HUES6 (cell line): ENCODE measurements around the gene ZKSCAN5.
"Not testable (repeated sequence)": the region's sequence is repeated elsewhere in the genome, so short reads cannot be mapped to it uniquely, and the experiment has no call there.

ENCODE experiments used
- H3K27ac ChIP-seq: 2 replicates; pipeline ENCODE4 v1.7.0; 2013; ENCODE audit warnings: low read depth, mild to moderate bottlenecking, low read length, inconsistent platforms
- H3K27me3 ChIP-seq: 2 replicates; pipeline ENCODE4 v1.6.1; 2013; ENCODE audit warnings: low read length; ENCODE audit not compliant: control insufficient read depth, insufficient read depth
- H3K36me3 ChIP-seq: 2 replicates; pipeline ENCODE4 v1.6.1; 2013; ENCODE audit warnings: low read length; ENCODE audit not compliant: control insufficient read depth, insufficient read depth
- H3K4me1 ChIP-seq: 2 replicates; pipeline ENCODE4 v1.6.1; 2013; ENCODE audit warnings: low read length; ENCODE audit not compliant: control insufficient read depth, insufficient read depth
- H3K4me3 ChIP-seq: 2 replicates; pipeline ENCODE4 v1.5.1; 2013; ENCODE audit warnings: low read depth, low read length
- H3K9ac ChIP-seq: one replicate; pipeline ENCODE4 v1.6.1; 2013; ENCODE audit warnings: mild to moderate bottlenecking, low read length
- H3K9me3 ChIP-seq: 2 replicates; pipeline ENCODE4 v1.6.1; 2013; ENCODE audit warnings: low read depth, low read length; ENCODE audit not compliant: control insufficient read depth, insufficient read depth

Gene ZKSCAN5

DNA sequence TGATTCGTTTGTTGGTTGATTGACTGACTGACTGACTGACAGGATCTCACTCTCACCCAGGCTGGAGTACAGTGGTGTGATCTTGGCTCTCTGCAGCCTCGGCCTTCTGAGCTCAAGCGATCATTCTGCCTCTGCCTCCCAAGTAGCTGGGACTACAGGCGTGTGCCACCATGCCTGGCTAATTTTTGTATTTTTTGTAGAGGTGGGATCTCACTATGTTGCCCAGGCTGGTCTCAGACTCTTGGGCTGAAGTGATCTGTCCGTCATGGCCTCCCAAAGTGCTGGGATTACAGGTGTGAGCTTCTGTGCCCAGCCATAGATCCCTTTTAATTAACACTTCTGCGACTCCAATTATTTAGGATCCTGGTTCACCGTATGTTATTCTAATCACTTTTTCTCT lies 64.3 kb downstream of the ZKSCAN5 start:
- not testable (repeated sequence) for H3K9ac ChIP-seq, H3K9me3 ChIP-seq, H3K27ac ChIP-seq, H3K4me3 ChIP-seq, H3K4me1 ChIP-seq, H3K27me3 ChIP-seq
- peaks cover 82% of the 10 kb centered on the region for H3K36me3 ChIP-seq

GRCh38 chr7:99571768-99572167 lies 67.3 kb downstream of the ZKSCAN5 start:
- Histone ChIP-seq H3K27ac (no peak overlapping the region), H3K27me3 (no peaks in the 10 kb centered on the region), H3K36me3 (peaks cover 60% of the 10 kb centered on the region), H3K4me3 (no peak overlapping the region), H3K4me1 (peaks cover 7% of the 10 kb centered on the region; the same call in 1 of the 2 replicates), H3K9me3 (no peaks in the 10 kb centered on the region), H3K9ac (no peak overlapping the region)

GRCh38 chr7:99573257-99573656 lies 68.8 kb downstream of the ZKSCAN5 start:
- H3K36me3 ChIP-seq: peaks cover 56% of the 10 kb centered on the region
- H3K9me3 ChIP-seq: no peaks in the 10 kb centered on the region
- H3K9ac ChIP-seq: no peak overlapping the region
- H3K27me3 ChIP-seq: no peaks in the 10 kb centered on the region
- H3K4me3 ChIP-seq: no peak overlapping the region
- H3K4me1 ChIP-seq: peaks cover 7% of the 10 kb centered on the region; the same call in 1 of the 2 replicates
- H3K27ac ChIP-seq: no peak overlapping the region

DNA sequence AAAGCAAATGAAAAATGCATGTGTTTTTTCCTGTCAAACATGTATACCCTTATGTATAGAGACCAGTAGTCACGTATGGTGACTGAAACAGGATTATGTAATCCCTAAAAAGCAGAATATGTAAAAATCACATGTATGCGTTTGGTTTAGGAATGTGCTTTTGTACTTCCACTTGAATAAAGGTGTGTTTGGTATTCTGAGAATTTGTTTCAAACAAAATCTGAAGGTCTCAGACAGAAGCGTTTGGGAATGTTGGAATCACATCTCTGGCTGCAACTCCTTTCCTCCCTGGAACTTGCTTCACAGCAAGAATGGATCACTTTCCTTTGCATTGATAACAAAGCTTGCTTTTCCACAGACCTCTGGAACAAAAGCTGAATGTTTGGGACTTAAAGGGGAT lies 71.8 kb downstream of the ZKSCAN5 start:
- Histone ChIP-seq H3K9me3 (no peaks in the 10 kb centered on the region), H3K27me3 (no peaks in the 10 kb centered on the region), H3K4me3 (no peak overlapping the region), H3K9ac (no peak overlapping the region), H3K36me3 (peaks cover 32% of the 10 kb centered on the region), H3K27ac (no peak overlapping the region), H3K4me1 (peaks cover 13% of the 10 kb centered on the region)

- Histone ChIP-seq H3K9me3 (no peaks in the 10 kb centered on the region), H3K27ac (no peak overlapping the region), H3K9ac (peak overlapping the region; percentile 54), H3K4me3 (peak overlapping the region; percentile 59), H3K27me3 (no peaks in the 10 kb centered on the region; the same call in 1 of the 2 replicates), H3K4me1 (peaks cover 13% of the 10 kb centered on the region), H3K36me3 (peaks cover 3% of the 10 kb centered on the region; the same call in 1 of the 2 replicates)
These were observed 75.0 kb downstream of the ZKSCAN5 start for GRCh38 chr7:99579281-99579955.

GRCh38 chr7:99579956-99580777 lies 75.7 kb downstream of the ZKSCAN5 start:
- no peaks in the 10 kb centered on the region for H3K9me3 ChIP-seq
- peak overlapping the region; percentile 59 for H3K4me3 ChIP-seq
- H3K36me3 ChIP-seq: no peaks in the 10 kb centered on the region
- no peaks in the 10 kb centered on the region; the same call in 1 of the 2 replicates for H3K27me3 ChIP-seq
- no peak overlapping the region for H3K27ac ChIP-seq
- H3K9ac ChIP-seq: peak overlapping the region; percentile 54
- H3K4me1 ChIP-seq: peaks cover 13% of the 10 kb centered on the region

- H3K9ac ChIP-seq: peak overlapping the region; percentile 54
- H3K27me3 ChIP-seq, H3K27ac ChIP-seq, H3K36me3 ChIP-seq, H3K9me3 ChIP-seq: not testable (repeated sequence)
- H3K4me3 ChIP-seq: peak overlapping the region; percentile 59
- peaks cover 12% of the 10 kb centered on the region for H3K4me1 ChIP-seq
These were observed 76.4 kb downstream of the ZKSCAN5 start for GRCh38 chr7:99580778-99581332.
